Ammon's horn (tissue), 1 donor: ENCODE measurements around the gene ANTXR2.
"Not testable (repeated sequence)": the region's sequence is repeated elsewhere in the genome, so short reads cannot be mapped to it uniquely, and the experiment has no call there.

Experiments
- DNase-seq: peaks from one replicate; pipeline ENCODE4 v3.0.0-alpha.2; 2016; ENCODE audit warnings: low spot score

The ANTXR2 gene

GRCh38 chr4:79991100-79991499 is 81.9 kb downstream of the ANTXR2 start:
- not testable (repeated sequence) for DNase-seq

DNA sequence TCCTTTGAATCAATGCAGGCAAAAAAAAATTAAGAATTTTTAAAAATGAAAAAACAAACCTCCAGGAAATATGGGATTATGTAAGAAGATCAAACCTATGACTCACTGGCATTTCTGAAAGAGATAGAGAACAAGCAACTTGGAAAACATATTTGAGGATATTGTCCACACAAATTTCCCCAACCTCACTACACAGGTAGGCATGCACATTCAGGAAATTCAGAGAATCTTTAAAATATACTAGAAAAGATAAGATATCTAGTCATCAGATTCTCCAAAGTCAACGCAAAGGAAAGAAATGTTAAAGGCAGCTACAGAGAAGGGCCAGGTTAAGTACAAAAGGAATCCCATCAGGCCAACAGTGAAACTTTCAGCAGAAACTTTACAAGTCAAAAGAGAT is 85.6 kb downstream of the ANTXR2 start:
- no peak for DNase-seq

- DNase-seq = no peak
Measured at GRCh38 chr4:79983431-79983830, 89.6 kb downstream of the ANTXR2 start.

DNA sequence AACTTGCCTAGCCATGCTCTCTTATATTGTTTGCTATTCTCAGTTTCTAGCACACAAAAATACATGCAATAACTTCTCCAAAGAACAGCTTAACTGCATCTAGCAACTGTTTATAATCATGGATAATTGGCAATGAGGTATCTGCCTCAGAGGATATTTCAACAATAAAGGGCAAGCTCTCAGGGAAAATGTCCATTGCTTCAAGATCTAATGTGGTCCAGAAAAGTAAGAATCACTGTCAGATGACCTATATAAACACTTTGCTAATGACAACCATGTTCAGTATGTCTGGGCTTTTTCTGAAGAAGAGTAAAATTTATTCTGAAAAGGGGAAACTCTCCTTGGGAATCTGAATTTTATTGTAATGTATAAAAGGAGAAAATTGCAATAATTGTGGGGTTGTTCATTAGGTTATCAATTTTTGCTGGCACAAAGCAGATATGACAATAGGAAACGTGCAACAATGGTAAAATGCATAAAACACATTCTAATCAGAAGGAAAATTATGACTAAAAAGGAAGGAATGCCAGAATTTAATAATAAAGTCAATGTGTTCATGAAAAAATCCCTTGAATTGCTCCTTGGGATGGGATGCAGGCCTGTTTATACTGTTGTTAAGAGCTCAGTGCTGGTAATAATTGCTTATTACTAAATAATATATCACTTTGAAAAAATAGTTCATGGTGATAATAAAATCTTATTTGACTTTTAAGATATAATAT is 90.3 kb downstream of the ANTXR2 start:
- DNase-seq = no peak

DNA sequence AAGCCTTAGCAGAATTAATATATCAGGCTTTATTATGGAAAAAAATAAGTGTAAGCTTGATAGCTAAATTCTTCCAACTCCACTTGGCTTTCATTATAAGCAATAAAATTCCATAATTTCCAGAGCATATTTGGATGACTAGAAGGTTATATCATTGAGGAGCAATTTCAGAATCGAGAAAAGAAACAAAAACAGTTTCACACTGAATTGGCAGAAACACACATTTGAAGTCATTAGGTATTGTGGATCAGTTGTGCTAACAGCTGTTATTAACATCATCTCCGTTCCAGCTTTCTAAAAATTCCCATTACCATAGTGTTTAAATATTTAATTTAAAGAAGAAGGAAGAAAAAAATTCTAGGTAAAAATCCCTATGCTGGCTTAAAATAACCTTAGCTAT is 92.6 kb downstream of the ANTXR2 start:
- no peak for DNase-seq

DNA sequence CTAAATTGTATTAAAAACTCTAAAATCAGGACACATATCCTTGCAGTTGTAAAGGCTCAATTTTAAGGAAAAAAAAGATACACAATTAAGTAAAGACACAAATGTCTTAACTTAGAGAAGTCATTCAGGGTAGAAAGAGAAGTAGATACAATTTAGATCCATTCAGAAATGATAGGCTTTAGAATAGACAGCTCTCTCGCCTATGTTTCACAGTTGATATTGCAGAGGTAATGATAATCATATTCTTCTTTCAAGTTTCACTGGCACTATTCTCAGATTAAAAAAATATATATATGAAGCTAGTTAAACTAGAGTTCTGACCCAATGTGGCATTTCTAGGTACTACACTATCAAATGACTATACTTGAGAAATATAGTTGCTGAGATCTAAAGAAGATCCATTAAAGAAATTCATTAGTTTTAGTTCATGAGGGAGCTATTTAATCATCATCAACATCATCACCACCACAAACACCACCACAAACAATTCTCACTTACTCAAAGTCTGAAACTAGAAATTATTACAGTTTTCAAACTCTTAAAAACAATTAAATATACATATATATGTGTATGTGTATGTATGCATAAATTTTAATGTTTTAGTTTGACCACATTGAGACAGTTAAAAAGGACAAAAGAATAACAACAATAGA is 93.1 kb downstream of the ANTXR2 start:
- no peak for DNase-seq

DNA sequence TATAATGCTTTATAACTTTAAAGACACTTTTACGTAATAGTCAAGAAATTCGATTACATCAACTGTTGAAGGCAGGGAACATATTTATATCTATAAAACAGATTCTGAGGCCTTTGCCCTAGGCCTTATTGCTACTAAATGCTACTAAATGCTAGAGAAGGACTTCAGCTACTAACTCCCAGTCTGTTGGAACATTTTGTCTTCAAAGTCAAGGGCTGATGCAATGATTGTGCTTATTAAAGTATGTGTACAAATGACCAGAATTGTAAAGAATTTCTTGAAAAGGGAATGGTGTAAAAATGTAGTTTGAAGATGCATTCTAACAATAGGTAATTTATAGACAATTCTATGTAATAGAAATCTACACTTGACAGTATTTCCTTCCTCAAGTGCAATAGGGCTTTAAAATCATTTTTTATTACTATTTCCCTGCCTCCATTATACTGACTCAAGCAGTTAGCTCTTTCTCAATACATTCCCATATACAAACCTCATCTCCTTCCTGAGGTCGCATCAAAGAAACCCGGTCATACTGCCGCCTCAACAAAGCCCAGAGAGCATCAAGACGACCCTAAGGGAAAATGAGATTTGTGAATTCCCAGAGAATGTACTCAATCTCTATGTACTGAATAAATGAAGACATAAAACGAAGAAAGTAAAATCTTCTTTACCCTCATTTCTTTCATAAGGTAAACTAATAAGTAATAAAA is 95.7 kb downstream of the ANTXR2 start:
- DNase-seq = no peak

- DNase-seq = peak; percentile 23
Measured at GRCh38 chr4:79964400-79965211, 108.4 kb downstream of the ANTXR2 start.

DNA sequence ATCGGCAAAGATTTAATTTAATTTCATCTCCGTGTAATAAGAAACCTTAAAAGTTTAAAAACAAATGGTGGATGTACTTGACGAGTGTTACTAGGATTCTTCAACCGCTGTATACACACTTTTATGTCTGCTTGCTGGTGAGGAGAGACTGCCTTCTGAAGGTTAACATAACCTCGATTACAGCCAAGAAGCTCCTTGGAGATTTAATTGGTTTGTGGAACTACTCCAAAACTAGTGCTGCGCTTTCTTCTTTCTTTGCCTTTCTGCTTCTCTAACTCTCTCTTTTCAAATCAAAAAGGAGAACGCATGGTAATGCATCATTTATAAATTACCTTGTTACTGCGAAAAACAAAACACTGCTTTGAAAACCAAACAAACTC is 109.0 kb downstream of the ANTXR2 start:
- peak; percentile 17 for DNase-seq

DNA sequence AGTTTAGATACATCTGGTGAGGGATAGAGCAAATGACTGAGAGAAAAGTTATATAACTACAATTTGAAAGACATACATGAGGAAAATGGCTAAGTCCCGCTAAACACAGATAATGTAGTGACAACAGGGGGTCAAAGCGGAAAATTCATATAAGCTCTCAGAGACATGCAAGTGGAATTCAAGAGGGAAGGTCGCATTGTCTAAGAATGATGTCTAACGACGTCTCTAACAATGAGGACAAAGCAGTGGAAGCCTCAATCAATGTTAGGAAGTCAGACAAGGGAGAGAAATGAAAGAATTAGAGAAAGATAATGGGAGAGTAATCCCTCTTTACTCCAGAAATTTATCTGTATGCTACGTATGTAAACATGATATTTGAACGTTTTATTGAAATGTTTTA is 113.4 kb downstream of the ANTXR2 start:
- no peak for DNase-seq

- DNase-seq = no peak
Measured at GRCh38 chr4:79958466-79959264, 114.4 kb downstream of the ANTXR2 start.

DNA sequence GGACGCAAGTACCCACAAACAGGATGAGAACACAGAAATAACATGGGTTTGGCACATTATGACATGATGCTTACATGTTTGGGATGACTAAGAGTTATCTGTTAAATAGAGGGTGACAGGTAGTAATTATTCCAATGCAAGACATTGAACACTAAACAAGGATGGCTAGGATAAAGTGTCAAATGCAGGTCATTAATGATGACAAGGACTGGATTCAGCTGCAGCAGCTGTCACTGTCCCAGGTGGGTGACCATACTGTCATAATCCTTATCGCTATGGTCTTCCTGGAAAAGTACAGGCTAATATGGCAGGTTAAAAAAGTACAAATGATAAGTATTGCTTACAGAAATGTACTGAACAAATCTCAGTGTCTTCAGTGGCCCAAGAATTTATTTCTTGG is 123.9 kb downstream of the ANTXR2 start:
- DNase-seq = no peak

DNA sequence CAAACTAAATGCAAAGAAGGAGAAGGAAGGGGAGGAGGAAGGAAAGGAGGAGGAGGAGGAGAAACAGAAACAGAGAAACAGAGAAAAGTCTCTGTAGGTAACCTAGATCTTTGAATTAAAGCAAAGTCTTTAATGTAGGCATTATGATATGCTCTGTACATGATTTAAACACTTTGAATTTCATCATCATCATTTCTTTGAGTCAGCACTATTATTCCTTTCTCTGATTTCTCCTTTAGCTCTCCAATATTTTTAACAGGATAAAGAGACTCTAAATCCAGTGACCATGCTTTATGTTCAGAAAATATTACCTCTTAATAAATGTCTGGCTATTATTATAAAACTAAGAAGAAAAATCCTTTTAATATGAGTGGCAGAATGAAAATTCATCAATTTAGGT is 124.3 kb downstream of the ANTXR2 start:
- no peak for DNase-seq

GRCh38 chr4:79948261-79948660 is 124.8 kb downstream of the ANTXR2 start:
- no peak for DNase-seq

DNA sequence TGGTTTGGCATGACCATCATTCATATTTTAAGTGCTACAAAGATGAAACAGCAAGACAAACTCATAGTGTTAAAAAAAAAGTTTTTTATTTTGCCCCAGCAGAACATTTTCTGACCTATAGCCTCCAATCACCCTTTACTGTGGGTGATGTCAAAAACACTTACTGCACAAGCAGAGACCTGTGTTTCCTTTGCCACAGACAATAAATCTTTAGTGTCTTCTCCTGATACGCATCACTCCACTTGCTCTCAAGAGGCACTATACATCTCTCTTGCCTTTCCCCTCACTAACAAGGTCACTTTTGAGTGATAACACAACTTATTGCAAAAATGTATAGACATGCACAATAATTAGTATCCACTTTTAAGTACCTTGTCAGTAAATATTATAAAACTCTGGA is 125.6 kb downstream of the ANTXR2 start:
- no peak for DNase-seq

- no peak for DNase-seq
Measured at GRCh38 chr4:79935274-79935673, 137.8 kb downstream of the ANTXR2 start.

- DNase-seq = no peak
Measured at GRCh38 chr4:79934660-79935059, 138.4 kb downstream of the ANTXR2 start.

DNA sequence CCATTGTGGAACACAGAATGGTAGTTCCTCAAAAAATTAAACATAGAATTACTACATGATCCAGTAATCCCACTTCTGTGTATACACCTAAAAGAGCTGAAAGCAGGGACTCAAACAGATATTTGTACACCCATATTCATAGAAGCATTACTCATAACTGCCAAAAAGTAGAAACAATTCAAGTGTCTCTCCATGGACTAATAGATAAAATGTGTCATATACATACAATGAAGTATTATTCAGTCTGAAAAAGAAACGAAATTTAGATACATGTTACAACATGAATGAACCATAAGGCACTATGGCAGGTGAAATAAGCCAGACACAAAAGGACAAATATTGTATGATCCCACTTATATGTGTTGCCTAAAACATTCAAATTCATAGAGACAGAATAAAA is 145.1 kb downstream of the ANTXR2 start:
- no peak for DNase-seq

DNA sequence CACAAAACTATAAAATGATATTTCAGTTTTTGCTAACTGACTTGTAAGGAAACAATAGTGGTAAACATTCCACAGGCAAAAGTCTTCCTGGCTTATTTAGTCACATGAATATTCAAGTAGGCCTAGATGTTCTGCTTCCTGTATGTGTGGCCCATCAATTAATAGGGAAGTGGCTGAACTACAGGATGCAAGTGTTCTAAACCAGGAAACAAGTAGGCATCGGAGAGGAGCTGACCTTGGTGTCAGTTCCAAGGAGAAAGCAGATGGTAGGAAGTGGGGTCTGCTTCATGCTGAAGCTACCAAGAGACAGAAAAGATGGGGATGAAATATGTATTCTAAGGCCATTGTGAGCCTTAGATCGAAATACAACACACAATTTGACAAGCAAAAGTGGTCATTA is 149.7 kb downstream of the ANTXR2 start:
- DNase-seq = no peak

DNA sequence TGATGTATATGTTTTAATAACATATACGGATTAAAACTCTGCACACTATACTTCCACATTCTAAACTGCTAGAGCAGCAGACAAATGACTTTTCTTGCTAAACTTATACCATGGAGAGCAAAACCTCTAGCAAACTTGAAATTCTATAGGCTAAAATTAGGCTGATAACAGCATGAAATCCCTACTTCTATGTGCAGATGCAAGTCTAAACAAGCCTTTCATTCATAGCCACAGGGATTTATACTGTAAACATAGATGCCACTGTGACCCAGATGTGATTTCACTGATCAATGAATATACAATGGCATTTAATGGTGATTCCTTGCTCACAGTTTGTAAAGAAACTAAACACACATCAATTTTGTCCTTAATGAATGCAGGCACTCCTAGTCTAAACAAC is 151.0 kb downstream of the ANTXR2 start:
- DNase-seq = no peak

DNA sequence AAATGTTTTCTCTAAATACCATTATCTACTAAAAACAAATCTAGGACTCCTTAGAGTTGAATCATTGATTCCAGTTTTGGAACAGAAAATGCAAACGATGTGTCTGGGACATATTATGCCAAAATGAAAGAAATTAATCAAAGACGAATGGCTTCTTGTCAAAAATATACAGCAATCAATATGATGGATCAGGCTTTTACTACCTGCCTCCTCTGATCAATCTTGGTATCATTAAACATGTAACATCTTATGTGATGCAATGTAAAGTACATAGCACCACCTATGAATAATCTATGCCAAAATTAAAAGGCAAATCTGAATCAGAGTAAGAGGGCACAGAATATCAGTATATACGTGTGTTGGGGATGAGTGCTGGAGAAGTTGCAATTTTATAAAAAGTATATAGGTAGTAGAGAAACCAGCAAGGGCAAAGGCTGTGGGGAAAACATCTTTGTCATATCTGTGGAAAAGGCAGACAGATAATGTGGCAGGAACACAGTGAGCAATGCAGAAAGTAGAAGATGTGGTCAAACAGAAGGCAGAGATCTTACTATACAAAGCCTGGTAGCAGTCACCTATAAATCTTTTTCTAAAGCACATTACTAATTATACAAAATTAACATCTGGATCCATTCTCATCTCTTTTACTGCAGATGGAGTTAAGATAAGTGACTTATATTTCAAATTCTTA is 152.7 kb downstream of the ANTXR2 start:
- DNase-seq = no peak
